GM19099 (cell line): ENCODE data around the gene SLX4IP.

Experiments
- POLR2A ChIP-seq: IDR thresholded peaks from 3 replicates; pipeline ENCODE4 v1.6.1; 2011; ENCODE audit warnings: low read depth; ENCODE audit not compliant: insufficient read length; ENCODE audit errors: extremely low read depth

SLX4IP gene

DNA sequence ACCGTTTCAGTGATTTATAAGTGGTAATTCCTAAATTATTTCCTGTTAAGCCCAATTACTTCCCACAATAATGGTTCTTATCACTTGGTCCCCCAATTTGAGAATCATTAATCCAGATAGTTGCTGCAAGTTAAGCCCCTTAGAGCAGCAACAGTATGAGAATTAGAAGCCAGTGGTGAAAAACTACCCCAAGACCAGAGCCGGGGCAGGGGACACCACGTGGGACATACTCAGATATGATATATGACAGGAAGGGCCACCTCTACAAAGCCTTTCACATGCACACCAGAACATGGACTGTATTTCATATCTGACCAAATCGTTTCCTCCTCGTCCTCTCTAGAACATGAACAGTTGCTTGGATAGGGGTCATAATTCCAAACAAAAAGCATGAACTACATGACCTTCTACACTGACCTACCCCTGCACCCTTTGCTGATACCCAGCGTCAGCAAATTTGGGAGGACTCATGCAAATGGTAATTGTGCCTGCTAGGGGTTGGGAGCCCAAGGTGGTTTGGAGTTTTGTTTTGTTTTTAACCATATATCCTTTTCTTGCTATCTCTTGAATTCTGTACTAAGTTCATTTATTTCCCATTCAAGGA is 234.8 kb downstream of the SLX4IP start:
- no peak for TF ChIP-seq POLR2A

- no peak for TF ChIP-seq POLR2A
These were observed 235.6 kb downstream of the SLX4IP start for GRCh38 chr20:10670501-10671220.

DNA sequence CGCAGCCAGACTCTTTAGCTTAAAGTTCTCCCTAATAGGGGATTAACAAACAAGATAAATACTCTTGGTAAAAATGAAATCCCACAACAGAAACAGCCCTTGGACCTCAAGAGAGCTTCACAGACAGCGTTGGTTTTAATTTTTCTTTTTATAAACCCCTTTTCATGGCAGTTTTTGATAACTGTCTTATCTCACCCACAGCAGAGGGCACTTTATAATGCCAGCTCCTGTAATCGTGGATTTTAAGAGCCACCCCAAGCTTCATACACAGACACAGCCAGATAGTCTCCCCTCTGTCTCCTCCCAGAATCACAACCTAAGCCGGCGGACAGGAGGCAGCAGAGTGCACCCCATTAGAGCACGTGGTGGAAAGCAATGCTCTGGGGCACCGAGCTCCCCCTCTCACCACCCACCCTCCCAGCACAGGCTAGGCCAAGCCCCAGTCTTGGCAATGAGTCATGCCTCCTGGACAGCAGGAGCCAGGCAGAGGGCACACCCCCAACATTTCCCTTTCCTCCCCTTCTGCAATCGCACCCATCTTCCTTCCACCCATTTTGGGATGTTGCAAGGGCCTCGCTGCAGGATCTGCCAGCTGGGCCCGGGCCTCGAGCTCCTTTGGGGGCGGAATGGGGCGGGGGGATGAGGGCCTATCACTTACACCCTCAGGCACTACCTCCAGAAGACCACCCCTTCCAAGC is 236.3 kb downstream of the SLX4IP start:
- no peak for TF ChIP-seq POLR2A

- TF ChIP-seq POLR2A = no peak
These were observed 237.0 kb downstream of the SLX4IP start for GRCh38 chr20:10671919-10672623.

- no peak for TF ChIP-seq POLR2A
These were observed 237.6 kb downstream of the SLX4IP start for GRCh38 chr20:10672624-10673127.

GRCh38 chr20:10673176-10673841 is 238.2 kb downstream of the SLX4IP start:
- no peak for TF ChIP-seq POLR2A

DNA sequence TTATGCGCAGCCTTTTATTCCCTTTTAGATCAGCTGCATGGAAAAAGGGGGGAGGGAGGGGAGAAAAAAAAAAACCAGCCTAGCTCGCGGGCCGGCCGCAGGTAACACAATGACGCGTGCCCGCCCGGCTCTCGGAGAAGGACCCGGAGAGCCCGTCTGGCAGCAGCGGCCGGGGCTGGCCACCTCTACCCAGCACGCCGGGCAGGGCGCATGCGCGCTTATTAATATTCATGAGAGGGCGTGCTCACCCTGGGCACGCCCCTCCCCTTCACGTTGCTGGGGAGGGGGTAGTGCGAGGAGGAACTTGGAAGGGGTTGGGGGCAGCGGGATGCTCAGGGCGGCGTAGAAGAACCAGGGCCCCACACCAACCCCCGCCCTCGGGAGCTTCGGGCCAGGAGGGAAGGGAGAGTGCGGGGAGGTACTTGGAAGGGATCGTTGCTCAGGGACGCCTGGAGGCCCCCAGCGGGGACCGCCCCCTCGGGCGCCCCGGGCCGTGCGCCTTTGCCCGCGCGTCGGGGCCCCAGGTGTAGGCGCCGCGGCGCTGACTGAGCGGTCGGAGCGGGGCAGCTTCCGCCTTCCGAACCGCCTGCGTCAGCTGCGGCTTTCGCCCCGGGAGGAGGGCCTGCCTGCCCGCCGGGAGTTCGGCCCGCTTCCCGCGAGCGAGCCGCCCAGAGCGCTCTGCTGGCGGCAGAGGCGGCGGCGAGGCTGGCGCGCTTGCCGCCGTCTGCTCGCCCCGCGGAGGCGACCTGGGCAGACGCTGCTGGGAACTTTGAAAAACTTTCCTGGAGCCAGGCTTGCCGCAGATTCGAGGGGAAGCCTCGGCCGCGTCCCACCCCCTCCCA is 239.0 kb downstream of the SLX4IP start, which contains the start of gene JAG1:
Gene JAG1, minus strand, starts transcription at position 158 of the 842 bp plus-strand sequence. CDS start 469 bp downstream, outside the sequence.
- TF ChIP-seq POLR2A = peak; percentile 49

DNA sequence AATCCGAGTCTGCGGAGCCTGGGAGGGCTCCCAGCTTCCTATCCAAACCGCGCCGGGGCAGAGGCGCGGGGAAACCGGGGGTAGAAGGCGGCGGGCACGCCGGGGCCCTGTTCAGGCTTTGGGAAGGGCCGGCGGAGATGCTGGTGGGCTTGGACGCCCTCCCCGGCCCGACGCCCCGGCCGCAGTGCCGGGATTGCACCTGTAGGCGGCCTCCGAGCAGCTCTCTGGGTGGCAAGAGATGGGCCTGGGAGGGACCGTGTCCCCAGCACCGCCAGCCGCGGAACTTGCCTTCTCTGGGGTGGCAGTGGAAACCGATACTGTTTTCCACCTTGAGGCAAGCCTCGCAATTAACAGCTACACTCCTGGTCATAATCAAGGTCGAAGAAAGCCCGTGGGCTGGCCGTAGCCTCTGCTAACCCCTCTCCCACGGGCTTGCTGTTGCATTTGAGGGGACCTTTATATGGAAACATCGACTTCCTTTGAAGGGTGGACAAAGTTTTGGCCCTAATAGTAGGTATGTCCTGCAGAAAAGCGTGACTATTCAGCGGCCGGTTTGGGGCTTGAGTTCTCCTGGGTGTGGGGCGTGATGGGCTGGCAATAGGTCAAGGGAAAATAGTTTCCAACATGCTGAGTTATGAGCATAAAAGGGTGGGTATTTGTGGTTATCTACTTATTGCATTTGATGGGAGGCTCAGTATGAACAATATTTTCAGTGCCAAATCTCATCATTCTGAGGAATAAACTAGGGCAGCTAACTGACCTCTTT is 239.8 kb downstream of the SLX4IP start:
- TF ChIP-seq POLR2A = no peak

DNA sequence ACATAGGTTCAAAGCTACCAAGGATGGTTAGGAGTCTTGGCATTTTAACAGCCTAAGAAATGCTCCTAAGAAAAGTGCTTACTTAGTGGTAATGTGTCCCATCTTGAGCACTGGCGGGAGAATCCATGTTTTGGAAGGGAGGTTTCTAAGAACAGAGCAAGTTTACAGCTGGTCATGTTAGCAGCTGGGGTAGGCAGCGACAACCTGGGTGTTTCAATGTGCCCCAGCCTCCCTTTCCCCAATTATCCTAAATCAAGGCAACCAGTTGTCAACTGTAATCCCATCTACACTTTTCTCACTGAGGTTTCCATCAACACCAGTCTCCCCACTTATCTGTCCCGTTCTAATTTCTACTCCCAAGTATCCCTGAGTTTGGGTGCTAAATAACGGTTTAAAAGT is 240.3 kb downstream of the SLX4IP start:
- no peak for TF ChIP-seq POLR2A

GRCh38 chr20:10676518-10676917 is 241.4 kb downstream of the SLX4IP start:
- no peak for TF ChIP-seq POLR2A
